Measurements from ENCODE around the gene ARRB1. TPM values are rescaled to one million over a fixed set of nuclear protein-coding genes. Genes with fewer than 3 reads are reported as not detected.
"Not testable (repeated sequence)": the region's sequence is repeated elsewhere in the genome, so short reads cannot be mapped to it uniquely, and the experiment has no call there.

Gene ARRB1
- total RNA-seq, 1 donor from 2014 or later = 52.1 TPM

- intact Hi-C loops (cut with micrococcal nuclease) = loop anchor here (5.0 kb wide), 1 partner anchor 41 kb away; no protein-coding TSS in a partner anchor
Measured at GRCh38 chr11:75325713-75326438, 25.6 kb downstream of the ARRB1 start.

GRCh38 chr11:75324740-75325139 lies 26.7 kb downstream of the ARRB1 start:
- intact Hi-C loops (cut with micrococcal nuclease) = loop anchor here (5.0 kb wide), 1 partner anchor 43 kb away; no protein-coding TSS in a partner anchor

- intact Hi-C loops (cut with micrococcal nuclease) = no loop called here
Measured at GRCh38 chr11:75324189-75324588, 27.3 kb downstream of the ARRB1 start.

- intact Hi-C loops (cut with micrococcal nuclease) = no loop called here
Measured at GRCh38 chr11:75323609-75324008, 27.9 kb downstream of the ARRB1 start.

- intact Hi-C loops (cut with micrococcal nuclease) = no loop called here
Measured at GRCh38 chr11:75320643-75321042, 30.8 kb downstream of the ARRB1 start.

GRCh38 chr11:75320046-75320618 lies 31.3 kb downstream of the ARRB1 start:
- intact Hi-C loops (cut with micrococcal nuclease) = no loop called here

- intact Hi-C loops (cut with micrococcal nuclease) = no loop called here
Measured at GRCh38 chr11:75319035-75319877, 32.2 kb downstream of the ARRB1 start.

GRCh38 chr11:75317446-75318122 lies 33.9 kb downstream of the ARRB1 start:
- intact Hi-C loops (cut with micrococcal nuclease) = no loop called here

GRCh38 chr11:75315439-75315805 lies 36.0 kb downstream of the ARRB1 start:
- intact Hi-C loops (cut with micrococcal nuclease) = no loop called here

GRCh38 chr11:75314771-75315438 lies 36.6 kb downstream of the ARRB1 start:
- intact Hi-C loops (cut with micrococcal nuclease) = no loop called here

GRCh38 chr11:75313513-75314272 lies 37.8 kb downstream of the ARRB1 start:
- intact Hi-C loops (cut with micrococcal nuclease) = no loop called here

GRCh38 chr11:75312346-75312745 lies 39.1 kb downstream of the ARRB1 start:
- intact Hi-C loops (cut with micrococcal nuclease) = no loop called here

- intact Hi-C loops (cut with micrococcal nuclease) = no loop called here
Measured at GRCh38 chr11:75311858-75312288, 39.6 kb downstream of the ARRB1 start.

- intact Hi-C loops (cut with micrococcal nuclease) = no loop called here
Measured at GRCh38 chr11:75308986-75309385, 42.5 kb downstream of the ARRB1 start.

GRCh38 chr11:75308116-75308515 lies 43.3 kb downstream of the ARRB1 start:
- intact Hi-C loops (cut with micrococcal nuclease) = no loop called here

- intact Hi-C loops (cut with micrococcal nuclease) = no loop called here
Measured at GRCh38 chr11:75307058-75307457, 44.4 kb downstream of the ARRB1 start.

GRCh38 chr11:75306529-75306928 lies 44.9 kb downstream of the ARRB1 start:
- intact Hi-C loops (cut with micrococcal nuclease) = no loop called here

- intact Hi-C loops (cut with micrococcal nuclease) = no loop called here
Measured at GRCh38 chr11:75305993-75306392, 45.5 kb downstream of the ARRB1 start.

- intact Hi-C loops (cut with micrococcal nuclease) = no loop called here
Measured at GRCh38 chr11:75305452-75305851, 46.0 kb downstream of the ARRB1 start.

GRCh38 chr11:75304941-75305340 lies 46.5 kb downstream of the ARRB1 start:
- intact Hi-C loops (cut with micrococcal nuclease) = not testable (repeated sequence)
